GM21619 (cell line): ENCODE measurements around the gene CLBA1.

Experiments used
- ATAC-seq: cut with Tn5 transposase; IDR thresholded peaks from one replicate; pipeline ENCODE4 v1.9.1; 2021; ENCODE audit not compliant: unreplicated experiment

CLBA1 gene

GRCh38 chr14:104979758-104980610 lies 5.6 kb upstream of the CLBA1 start:
- no peak for ATAC-seq

GRCh38 chr14:104980611-104981531 lies 4.7 kb upstream of the CLBA1 start:
- no peak for ATAC-seq

- ATAC-seq = no peak
Observed at GRCh38 chr14:104981699-104982541, 3.7 kb upstream of the CLBA1 start.

GRCh38 chr14:104982548-104983230 lies 2.9 kb upstream of the CLBA1 start:
- ATAC-seq = no peak

- ATAC-seq = no peak
Observed at GRCh38 chr14:104983231-104983721, 2.3 kb upstream of the CLBA1 start.

GRCh38 chr14:104984056-104984894 lies 1.3 kb upstream of the CLBA1 start:
- ATAC-seq = no peak

GRCh38 chr14:104986487-104987164 lies 1.0 kb downstream of the CLBA1 start:
- no peak for ATAC-seq

- ATAC-seq = no peak
Observed at GRCh38 chr14:104989236-104989950, 3.8 kb downstream of the CLBA1 start.

GRCh38 chr14:104989951-104990303 lies 4.3 kb downstream of the CLBA1 start:
- no peak for ATAC-seq

GRCh38 chr14:104991896-104992230 lies 6.3 kb downstream of the CLBA1 start:
- no peak for ATAC-seq

GRCh38 chr14:104992501-104992900 lies 6.9 kb downstream of the CLBA1 start:
- ATAC-seq = no peak

- no peak for ATAC-seq
Observed at GRCh38 chr14:104993306-104993705, 7.7 kb downstream of the CLBA1 start.

- ATAC-seq = no peak
Observed at GRCh38 chr14:104993808-104994591, 8.4 kb downstream of the CLBA1 start.

- no peak for ATAC-seq
Observed at GRCh38 chr14:104994978-104995377, 9.4 kb downstream of the CLBA1 start.

- no peak for ATAC-seq
Observed at GRCh38 chr14:104996032-104996431, 10.4 kb downstream of the CLBA1 start.

- no peak for ATAC-seq
Observed at GRCh38 chr14:104996483-104996882, 10.9 kb downstream of the CLBA1 start.

GRCh38 chr14:104998801-104999200 lies 13.2 kb downstream of the CLBA1 start:
- no peak for ATAC-seq

GRCh38 chr14:104999361-104999760 lies 13.8 kb downstream of the CLBA1 start:
- ATAC-seq = no peak
